ENCODE data around the gene GDF15.

DNA sequence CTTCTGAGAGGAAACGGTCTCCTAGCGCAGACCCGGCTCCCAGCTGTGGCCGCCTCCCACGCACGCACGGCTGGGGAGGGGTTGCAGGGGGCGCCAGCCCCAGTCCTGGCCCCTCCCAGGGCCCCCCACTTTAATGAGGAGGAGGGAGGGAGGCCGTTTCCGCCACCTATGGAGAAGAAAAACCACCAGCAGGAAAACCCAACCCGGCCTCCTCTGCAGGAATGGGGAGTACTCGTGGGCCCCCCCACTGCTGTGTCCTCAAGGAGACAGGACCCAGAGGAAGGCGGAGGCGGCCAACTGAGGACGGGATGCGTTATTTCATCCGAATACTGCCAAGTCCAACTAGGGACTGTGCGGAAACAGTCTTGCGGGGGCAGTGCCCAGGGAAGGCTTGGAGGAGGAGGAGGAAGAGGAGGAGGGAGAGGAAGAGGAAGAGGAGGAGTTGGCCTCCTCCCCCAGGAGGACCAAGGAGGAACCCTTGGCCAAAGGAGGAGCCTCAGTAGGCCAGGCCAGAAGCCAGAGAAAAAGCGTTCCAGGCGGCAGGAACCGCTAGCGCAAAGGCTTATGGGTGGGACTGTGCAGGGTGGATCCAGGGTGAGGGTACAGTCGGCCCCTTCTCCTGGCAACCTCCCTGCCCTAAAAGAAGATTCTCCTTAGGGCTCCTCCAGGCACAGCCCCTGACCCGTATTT lies 29.4 kb downstream of the GDF15 start:
- TF ChIP-seq POLR2A (IDR thresholded peaks at IDR 0.05), result no peak
- TF ChIP-seq, protein P1, sequence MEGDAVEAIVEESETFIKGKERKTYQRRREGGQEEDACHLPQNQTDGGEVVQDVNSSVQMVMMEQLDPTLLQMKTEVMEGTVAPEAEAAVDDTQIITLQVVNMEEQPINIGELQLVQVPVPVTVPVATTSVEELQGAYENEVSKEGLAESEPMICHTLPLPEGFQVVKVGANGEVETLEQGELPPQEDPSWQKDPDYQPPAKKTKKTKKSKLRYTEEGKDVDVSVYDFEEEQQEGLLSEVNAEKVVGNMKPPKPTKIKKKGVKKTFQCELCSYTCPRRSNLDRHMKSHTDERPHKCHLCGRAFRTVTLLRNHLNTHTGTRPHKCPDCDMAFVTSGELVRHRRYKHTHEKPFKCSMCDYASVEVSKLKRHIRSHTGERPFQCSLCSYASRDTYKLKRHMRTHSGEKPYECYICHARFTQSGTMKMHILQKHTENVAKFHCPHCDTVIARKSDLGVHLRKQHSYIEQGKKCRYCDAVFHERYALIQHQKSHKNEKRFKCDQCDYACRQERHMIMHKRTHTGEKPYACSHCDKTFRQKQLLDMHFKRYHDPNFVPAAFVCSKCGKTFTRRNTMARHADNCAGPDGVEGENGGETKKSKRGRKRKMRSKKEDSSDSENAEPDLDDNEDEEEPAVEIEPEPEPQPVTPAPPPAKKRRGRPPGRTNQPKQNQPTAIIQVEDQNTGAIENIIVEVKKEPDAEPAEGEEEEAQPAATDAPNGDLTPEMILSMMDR (IDR thresholded peaks at IDR 0.05), result no peak

Data from Peyer's patch (tissue), 4 donors.